ENCODE data around the gene SLC9A9.

Gene SLC9A9

GRCh38 chr3:143563786-143564185 lies 284.5 kb downstream of the SLC9A9 start:
- TF ChIP-seq MAX (IDR thresholded peaks at IDR 0.05; ENCODE audit: low read depth, low read length) (no peak), MYC (IDR thresholded peaks at IDR 0.05; ENCODE audit: low read depth, low read length) (no peak), POLR2A (IDR thresholded peaks at IDR 0.05; ENCODE audit: extremely low read depth, insufficient read length) (no peak), CTCF (IDR thresholded peaks at IDR 0.05; ENCODE audit: low read depth, low read length) (no peak)
- DNase-seq (ENCODE audit: low read depth) = no peak
- no peak overlapping the region for H3K4me3 ChIP-seq (ENCODE audit: low read depth, low read length)

- TF ChIP-seq POLR2A (IDR thresholded peaks at IDR 0.05; ENCODE audit: extremely low read depth, insufficient read length) (no peak), MAX (IDR thresholded peaks at IDR 0.05; ENCODE audit: low read depth, low read length) (no peak), CTCF (IDR thresholded peaks at IDR 0.05; ENCODE audit: low read depth, low read length) (no peak), MYC (IDR thresholded peaks at IDR 0.05; ENCODE audit: low read depth, low read length) (no peak)
- H3K4me3 ChIP-seq (ENCODE audit: low read depth, low read length) = no peak overlapping the region
- DNase-seq (ENCODE audit: low read depth) = no peak
These were observed 285.5 kb downstream of the SLC9A9 start for GRCh38 chr3:143562789-143563188.

- no peak for TF ChIP-seq CTCF (IDR thresholded peaks at IDR 0.05; ENCODE audit: low read depth, low read length)
- no peak for DNase-seq (ENCODE audit: low read depth)
- H3K4me3 ChIP-seq (ENCODE audit: low read depth, low read length) = no peak overlapping the region
These were observed 289.0 kb downstream of the SLC9A9 start for GRCh38 chr3:143559296-143559695.

- H3K4me3 ChIP-seq (ENCODE audit: low read depth, low read length) = no peak overlapping the region
- TF ChIP-seq CTCF (IDR thresholded peaks at IDR 0.05; ENCODE audit: low read depth, low read length) = no peak
- no peak for TF ChIP-seq MYC (IDR thresholded peaks at IDR 0.05; ENCODE audit: low read depth, low read length)
- no peak for TF ChIP-seq MAX (IDR thresholded peaks at IDR 0.05; ENCODE audit: low read depth, low read length)
- TF ChIP-seq POLR2A (IDR thresholded peaks at IDR 0.05; ENCODE audit: extremely low read depth, insufficient read length) = no peak
- DNase-seq (ENCODE audit: low read depth) = no peak
These were observed 295.4 kb downstream of the SLC9A9 start for GRCh38 chr3:143552851-143553250.

- H3K4me3 ChIP-seq (ENCODE audit: low read depth, low read length) = no peak overlapping the region
- no peak for DNase-seq (ENCODE audit: low read depth)
- TF ChIP-seq CTCF (IDR thresholded peaks at IDR 0.05; ENCODE audit: low read depth, low read length) (no peak), MAX (IDR thresholded peaks at IDR 0.05; ENCODE audit: low read depth, low read length) (no peak), POLR2A (IDR thresholded peaks at IDR 0.05; ENCODE audit: extremely low read depth, insufficient read length) (no peak), MYC (IDR thresholded peaks at IDR 0.05; ENCODE audit: low read depth, low read length) (no peak)
These were observed 296.5 kb downstream of the SLC9A9 start for GRCh38 chr3:143551761-143552160.

- TF ChIP-seq CTCF (IDR thresholded peaks at IDR 0.05; ENCODE audit: low read depth, low read length) = no peak
- TF ChIP-seq MAX (IDR thresholded peaks at IDR 0.05; ENCODE audit: low read depth, low read length) = no peak
- TF ChIP-seq POLR2A (IDR thresholded peaks at IDR 0.05; ENCODE audit: extremely low read depth, insufficient read length) = no peak
- no peak for TF ChIP-seq MYC (IDR thresholded peaks at IDR 0.05; ENCODE audit: low read depth, low read length)
- H3K4me3 ChIP-seq (ENCODE audit: low read depth, low read length) = no peak overlapping the region
- no peak for DNase-seq (ENCODE audit: low read depth)
These were observed 299.3 kb downstream of the SLC9A9 start for GRCh38 chr3:143548861-143549497.

Measured in NB4 (cell line).